Brain microvascular endothelial cell (primary cell): ENCODE data around the gene NAA25.

Source experiments
- DNase-seq: peaks from one replicate; pipeline ENCODE4 v3.0.0-alpha.2; 2020
- H3K27ac ChIP-seq: fragments of 250-450 bp; sonication (Bioruptor Pico); 2 replicates; pipeline ENCODE4 v1.5.1; 2020; ENCODE audit warnings: mild to moderate bottlenecking, moderate library complexity
- H3K27me3 ChIP-seq: fragments of 250-450 bp; sonication (Bioruptor Pico); replicated peaks from 2 replicates; pipeline ENCODE4 v1.5.1; 2020; ENCODE audit warnings: mild to moderate bottlenecking
- H3K36me3 ChIP-seq: fragments of 250-450 bp; sonication (Bioruptor Pico); replicated peaks from 2 replicates; pipeline ENCODE4 v1.5.1; 2020; ENCODE audit warnings: mild to moderate bottlenecking
- H3K4me3 ChIP-seq: 2 replicates; pipeline ENCODE4 v1.5.1; 2011; ENCODE audit warnings: low read depth, mild to moderate bottlenecking, control low read depth, low read length, moderate library complexity
- CTCF ChIP-seq: IDR thresholded peaks from 2 replicates; pipeline ENCODE4 v1.5.1; 2011; ENCODE audit warnings: low read depth, mild to moderate bottlenecking, moderate library complexity, low read length, control low read depth, inconsistent platforms; ENCODE audit errors: missing control alignments
- in situ Hi-C: cut with HindIII; loops from 2 replicates; pipeline ENCODE4 v1.10.0; 2017; ENCODE audit warnings: low sequenced_read_pairs, low pct_ligation_motif_present

Gene NAA25

GRCh38 chr12:112096070-112096469 lies 12.5 kb downstream of the NAA25 start:
- H3K4me3 ChIP-seq: no peak overlapping the region
- no peak for DNase-seq
- no peak for TF ChIP-seq CTCF
- no peaks in the 10 kb centered on the region for H3K27me3 ChIP-seq
- peaks cover 26% of the 10 kb centered on the region for H3K36me3 ChIP-seq
- peak overlapping the region; percentile 8 for H3K27ac ChIP-seq
- in situ Hi-C loops: no loop called here

- H3K4me3 ChIP-seq: no peak overlapping the region
- DNase-seq: no peak
- no peak overlapping the region for H3K27ac ChIP-seq
- in situ Hi-C loops: no loop called here
- TF ChIP-seq CTCF: no peak
- H3K27me3 ChIP-seq: no peaks in the 10 kb centered on the region
- peaks cover 23% of the 10 kb centered on the region for H3K36me3 ChIP-seq
Observed at GRCh38 chr12:112091563-112091962, 17.0 kb downstream of the NAA25 start.

- H3K27ac ChIP-seq: no peak overlapping the region
- peaks cover 29% of the 10 kb centered on the region for H3K36me3 ChIP-seq
- no peaks in the 10 kb centered on the region for H3K27me3 ChIP-seq
- H3K4me3 ChIP-seq: no peak overlapping the region
- in situ Hi-C loops: no loop called here
- TF ChIP-seq CTCF: no peak
- DNase-seq: no peak
Observed at GRCh38 chr12:112087851-112088250, 20.7 kb downstream of the NAA25 start.

GRCh38 chr12:112087055-112087850 lies 21.3 kb downstream of the NAA25 start:
- H3K27ac ChIP-seq: no peak overlapping the region
- peaks cover 26% of the 10 kb centered on the region for H3K36me3 ChIP-seq
- TF ChIP-seq CTCF: peak; percentile 27
- H3K4me3 ChIP-seq: no peak overlapping the region
- no peak for DNase-seq
- in situ Hi-C loops: no loop called here
- no peaks in the 10 kb centered on the region for H3K27me3 ChIP-seq

- H3K27me3 ChIP-seq: no peaks in the 10 kb centered on the region
- H3K27ac ChIP-seq: no peak overlapping the region
- in situ Hi-C loops: no loop called here
- H3K4me3 ChIP-seq: no peak overlapping the region
- peaks cover 66% of the 10 kb centered on the region for H3K36me3 ChIP-seq
- no peak for DNase-seq
- TF ChIP-seq CTCF: no peak
Observed at GRCh38 chr12:112066566-112066965, 42.0 kb downstream of the NAA25 start.

GRCh38 chr12:112063273-112063672 lies 45.3 kb downstream of the NAA25 start:
- Histone ChIP-seq H3K27me3 (no peaks in the 10 kb centered on the region), H3K36me3 (peaks cover 65% of the 10 kb centered on the region), H3K4me3 (no peak overlapping the region), H3K27ac (no peak overlapping the region)
- in situ Hi-C loops: no loop called here
- TF ChIP-seq CTCF: no peak
- DNase-seq: no peak
